ENCODE data around the gene PRPS2.

The PRPS2 gene

GRCh38 chrX:12791257-12792228 lies at the start of gene PRPS2:
PRPS2 (plus strand) TSS chrX:12791412; CDS start chrX:12791498, 86 bp downstream.
- DNase-seq (ENCODE audit: low read depth in 1 of 2, low spot score in 1 of 2) = peak; percentile 60 to 68
- in situ Hi-C loops (cut with HindIII; ENCODE audit: low pct_unique_long_range_greater_than_20kb, low sequenced_read_pairs) = no loop called here
- TF ChIP-seq JUND (IDR thresholded peaks at IDR 0.05; ENCODE audit: low read depth) = no peak

- TF ChIP-seq JUND (IDR thresholded peaks at IDR 0.05; ENCODE audit: low read depth) = peak; percentile 62; the same call in 1 of the 2 replicates
- peak; percentile 6 to 94 for DNase-seq (ENCODE audit: low read depth in 1 of 2, low spot score in 1 of 2)
- in situ Hi-C loops (cut with HindIII; ENCODE audit: low pct_unique_long_range_greater_than_20kb, low sequenced_read_pairs) = no loop called here
Observed at GRCh38 chrX:12741416-12741815, 49.8 kb upstream of the PRPS2 start.

GRCh38 chrX:12747433-12747832 lies 43.8 kb upstream of the PRPS2 start:
- no peak for DNase-seq (ENCODE audit: low read depth in 1 of 2, low spot score in 1 of 2)
- in situ Hi-C loops (cut with HindIII; ENCODE audit: low pct_unique_long_range_greater_than_20kb, low sequenced_read_pairs) = no loop called here
- no peak for TF ChIP-seq JUND (IDR thresholded peaks at IDR 0.05; ENCODE audit: low read depth)

GRCh38 chrX:12751887-12752286 lies 39.3 kb upstream of the PRPS2 start:
- in situ Hi-C loops (cut with HindIII; ENCODE audit: low pct_unique_long_range_greater_than_20kb, low sequenced_read_pairs) = no loop called here
- TF ChIP-seq JUND (IDR thresholded peaks at IDR 0.05; ENCODE audit: low read depth) = no peak
- DNase-seq (ENCODE audit: low read depth in 1 of 2, low spot score in 1 of 2) = no peak

- in situ Hi-C loops (cut with HindIII; ENCODE audit: low pct_unique_long_range_greater_than_20kb, low sequenced_read_pairs) = no loop called here
- no peak for DNase-seq (ENCODE audit: low read depth in 1 of 2, low spot score in 1 of 2)
- no peak for TF ChIP-seq JUND (IDR thresholded peaks at IDR 0.05; ENCODE audit: low read depth)
Observed at GRCh38 chrX:12753366-12753765, 37.8 kb upstream of the PRPS2 start.

- DNase-seq (ENCODE audit: low read depth in 1 of 2, low spot score in 1 of 2) = no peak
- TF ChIP-seq JUND (IDR thresholded peaks at IDR 0.05; ENCODE audit: low read depth) = no peak
- in situ Hi-C loops (cut with HindIII; ENCODE audit: low pct_unique_long_range_greater_than_20kb, low sequenced_read_pairs) = no loop called here
Observed at GRCh38 chrX:12758291-12758690, 32.9 kb upstream of the PRPS2 start.

- no peak for TF ChIP-seq JUND (IDR thresholded peaks at IDR 0.05; ENCODE audit: low read depth)
- in situ Hi-C loops (cut with HindIII; ENCODE audit: low pct_unique_long_range_greater_than_20kb, low sequenced_read_pairs) = no loop called here
- DNase-seq (ENCODE audit: low read depth in 1 of 2, low spot score in 1 of 2) = no peak
Observed at GRCh38 chrX:12767856-12768255, 23.4 kb upstream of the PRPS2 start.

- in situ Hi-C loops (cut with HindIII; ENCODE audit: low pct_unique_long_range_greater_than_20kb, low sequenced_read_pairs) = no loop called here
- TF ChIP-seq JUND (IDR thresholded peaks at IDR 0.05; ENCODE audit: low read depth) = no peak
- DNase-seq (ENCODE audit: low read depth in 1 of 2, low spot score in 1 of 2) = no peak
Observed at GRCh38 chrX:12768491-12768890, 22.7 kb upstream of the PRPS2 start.

GRCh38 chrX:12770440-12770839 lies 20.8 kb upstream of the PRPS2 start:
- no peak for TF ChIP-seq JUND (IDR thresholded peaks at IDR 0.05; ENCODE audit: low read depth)
- in situ Hi-C loops (cut with HindIII; ENCODE audit: low pct_unique_long_range_greater_than_20kb, low sequenced_read_pairs) = no loop called here
- peak; percentile 12 to 53 for DNase-seq (ENCODE audit: low read depth in 1 of 2, low spot score in 1 of 2)

GRCh38 chrX:12771445-12772069 lies 19.7 kb upstream of the PRPS2 start:
- no peak for TF ChIP-seq JUND (IDR thresholded peaks at IDR 0.05; ENCODE audit: low read depth)
- DNase-seq (ENCODE audit: low read depth in 1 of 2, low spot score in 1 of 2) = peak in 1 of 2 experiments; percentile 51
- in situ Hi-C loops (cut with HindIII; ENCODE audit: low pct_unique_long_range_greater_than_20kb, low sequenced_read_pairs) = no loop called here

- no peak for TF ChIP-seq JUND (IDR thresholded peaks at IDR 0.05; ENCODE audit: low read depth)
- no peak for DNase-seq (ENCODE audit: low read depth in 1 of 2, low spot score in 1 of 2)
- in situ Hi-C loops (cut with HindIII; ENCODE audit: low pct_unique_long_range_greater_than_20kb, low sequenced_read_pairs) = no loop called here
Observed at GRCh38 chrX:12777670-12778069, 13.5 kb upstream of the PRPS2 start.

- in situ Hi-C loops (cut with HindIII; ENCODE audit: low pct_unique_long_range_greater_than_20kb, low sequenced_read_pairs) = no loop called here
- no peak for DNase-seq (ENCODE audit: low read depth in 1 of 2, low spot score in 1 of 2)
Observed at GRCh38 chrX:12779534-12779933, 11.7 kb upstream of the PRPS2 start.

GRCh38 chrX:12788645-12789044 lies 2.6 kb upstream of the PRPS2 start:
- DNase-seq (ENCODE audit: low read depth in 1 of 2, low spot score in 1 of 2) = no peak
- in situ Hi-C loops (cut with HindIII; ENCODE audit: low pct_unique_long_range_greater_than_20kb, low sequenced_read_pairs) = no loop called here
- no peak for TF ChIP-seq JUND (IDR thresholded peaks at IDR 0.05; ENCODE audit: low read depth)

More at GRCh38 chrX:12779534-12779933, 11.7 kb upstream of the PRPS2 start:
- no peak for TF ChIP-seq JUND (IDR thresholded peaks at IDR 0.05; ENCODE audit: low read depth)
